Forelimb muscle (tissue), 1 donor: ENCODE results near the gene ESRRB. TPM values are rescaled to one million over a fixed set of nuclear protein-coding genes. Genes with fewer than 3 reads are reported as not detected.
A peak's percentile ranks its signal among the peaks of the same experiment; 100 is the strongest.
"Not testable (repeated sequence)": the region's sequence is repeated elsewhere in the genome, so short reads cannot be mapped to it uniquely, and the experiment has no call there.

Experiments
- DNase-seq: peaks from one replicate; pipeline ENCODE4 v3.0.0-alpha.2; 2013; ENCODE audit warnings: low read depth
- polyA plus RNA-seq: library from polyadenylated mRNA; unstranded; fragments of 120-200 nt; gene quantifications from one replicate; pipeline ENCODE4 v1.2.1, GENCODE V29; 2013; ENCODE audit not compliant: insufficient read length

The ESRRB gene
- polyA plus RNA-seq, 1 donor = 3.9 TPM

- no peak for DNase-seq
Observed at GRCh38 chr14:76497550-76498462, 121.9 kb downstream of the ESRRB start.

GRCh38 chr14:76498463-76498935 is 122.6 kb downstream of the ESRRB start:
- DNase-seq = no peak

- no peak for DNase-seq
Observed at GRCh38 chr14:76498976-76499375, 123.0 kb downstream of the ESRRB start.

DNA sequence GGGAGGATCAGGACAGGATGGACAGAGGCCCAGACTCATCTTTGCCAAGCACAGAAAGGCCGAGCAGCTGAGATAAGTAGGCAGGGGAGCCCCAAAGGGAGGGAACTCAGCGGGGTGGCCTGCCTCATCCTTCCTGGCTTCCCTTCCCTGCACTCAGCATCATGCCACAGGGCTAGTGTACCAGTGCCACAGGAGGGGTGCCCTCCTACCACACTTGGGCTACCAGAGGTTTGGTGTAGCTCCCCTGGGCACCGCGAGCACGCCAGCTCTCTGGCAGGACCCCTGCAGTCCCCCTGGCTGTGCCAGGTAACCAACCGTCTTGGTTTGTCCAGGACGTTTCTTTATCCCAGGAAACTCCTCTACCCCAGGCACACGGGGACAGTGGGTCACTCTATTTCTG is 123.5 kb downstream of the ESRRB start:
- no peak for DNase-seq

- peak; percentile 14 for DNase-seq
Observed at GRCh38 chr14:76500011-76500410, 124.1 kb downstream of the ESRRB start.

- no peak for DNase-seq
Observed at GRCh38 chr14:76500480-76500879, 124.5 kb downstream of the ESRRB start.

DNA sequence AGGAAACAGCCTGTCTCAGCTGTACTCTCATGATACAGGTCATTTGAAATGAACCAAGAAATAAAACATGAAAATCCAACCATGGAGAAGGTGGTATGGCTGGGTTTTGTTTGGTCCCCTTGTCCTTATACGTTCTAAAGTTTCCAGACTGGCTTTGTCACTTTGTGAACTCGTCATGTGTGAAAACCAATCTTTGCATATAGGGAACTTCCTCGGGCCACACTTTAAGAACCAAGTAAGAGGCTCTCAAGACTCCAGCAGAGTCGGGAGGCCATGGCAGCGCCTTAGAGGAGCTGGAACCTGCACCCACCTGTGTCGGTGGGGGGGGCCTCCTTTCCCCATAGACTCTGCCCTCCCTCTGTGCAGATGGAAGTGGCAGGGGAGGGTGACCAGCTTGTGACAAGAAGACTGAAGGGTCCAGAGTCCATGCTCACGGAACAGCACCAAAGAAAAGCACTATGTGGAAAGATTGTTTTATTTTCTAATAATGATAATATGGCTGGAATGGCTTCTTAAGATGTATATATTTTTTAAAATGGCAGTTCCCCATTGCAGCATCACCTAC is 125.3 kb downstream of the ESRRB start:
- DNase-seq = no peak

DNA sequence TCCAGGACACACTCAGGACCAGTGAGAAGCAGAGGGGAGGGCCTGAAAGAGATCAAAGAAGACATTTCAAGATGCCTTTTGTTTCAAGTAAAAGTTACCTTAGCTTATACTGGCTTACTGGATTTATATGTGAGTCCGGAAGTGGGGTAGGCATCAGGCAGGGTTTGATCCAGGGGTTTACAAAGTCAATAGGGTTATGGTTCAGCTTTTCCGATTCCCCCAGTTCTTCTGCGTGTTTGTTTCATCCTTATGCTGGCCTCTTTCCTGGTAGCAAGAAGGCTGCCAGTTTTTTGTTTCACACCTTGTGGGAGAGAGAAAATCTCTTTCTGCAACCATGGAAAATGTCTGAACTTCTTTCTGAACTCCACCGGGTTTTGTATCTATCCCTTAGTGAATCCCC is 126.3 kb downstream of the ESRRB start:
- no peak for DNase-seq

- no peak for DNase-seq
Observed at GRCh38 chr14:76502638-76503037, 126.7 kb downstream of the ESRRB start.

DNA sequence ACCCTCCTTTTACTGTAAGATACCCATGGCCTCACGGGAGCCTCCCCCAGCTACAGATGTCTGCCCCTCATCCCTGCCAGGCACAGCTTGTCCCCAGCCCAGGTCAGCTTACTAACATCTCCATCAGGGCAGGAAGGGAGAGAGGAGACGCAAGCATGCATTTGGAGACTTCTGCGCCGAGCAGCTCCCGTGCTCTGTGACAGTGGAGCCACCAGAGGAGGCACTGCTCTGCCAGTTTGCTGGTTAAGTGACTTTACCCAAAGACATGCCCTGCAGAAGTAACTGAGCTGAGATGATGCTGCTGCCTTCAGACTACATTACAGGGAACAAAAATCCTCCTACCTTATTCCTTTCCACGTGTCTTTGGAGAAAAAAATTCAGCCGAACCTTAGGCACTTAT is 133.4 kb downstream of the ESRRB start:
- no peak for DNase-seq

DNA sequence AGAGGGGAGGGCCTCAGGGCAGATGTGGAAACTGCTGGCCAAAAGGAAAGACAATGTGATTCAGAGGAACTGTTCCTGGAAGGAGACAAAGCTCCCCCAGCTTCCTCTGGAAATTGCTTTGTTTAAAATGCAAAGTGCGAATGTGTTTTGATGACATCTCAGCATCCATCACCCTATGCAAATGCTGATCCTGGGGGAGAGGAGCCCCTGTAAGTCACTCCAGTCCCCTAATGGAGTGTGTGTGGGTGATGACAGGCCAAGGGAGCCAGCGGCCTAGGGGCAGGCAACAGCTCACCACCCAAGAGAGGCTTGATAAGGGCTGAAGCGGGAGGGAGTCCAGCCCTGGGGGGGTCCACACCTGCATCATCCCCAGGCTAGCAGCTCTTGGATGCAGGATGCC is 134.2 kb downstream of the ESRRB start:
- no peak for DNase-seq

DNA sequence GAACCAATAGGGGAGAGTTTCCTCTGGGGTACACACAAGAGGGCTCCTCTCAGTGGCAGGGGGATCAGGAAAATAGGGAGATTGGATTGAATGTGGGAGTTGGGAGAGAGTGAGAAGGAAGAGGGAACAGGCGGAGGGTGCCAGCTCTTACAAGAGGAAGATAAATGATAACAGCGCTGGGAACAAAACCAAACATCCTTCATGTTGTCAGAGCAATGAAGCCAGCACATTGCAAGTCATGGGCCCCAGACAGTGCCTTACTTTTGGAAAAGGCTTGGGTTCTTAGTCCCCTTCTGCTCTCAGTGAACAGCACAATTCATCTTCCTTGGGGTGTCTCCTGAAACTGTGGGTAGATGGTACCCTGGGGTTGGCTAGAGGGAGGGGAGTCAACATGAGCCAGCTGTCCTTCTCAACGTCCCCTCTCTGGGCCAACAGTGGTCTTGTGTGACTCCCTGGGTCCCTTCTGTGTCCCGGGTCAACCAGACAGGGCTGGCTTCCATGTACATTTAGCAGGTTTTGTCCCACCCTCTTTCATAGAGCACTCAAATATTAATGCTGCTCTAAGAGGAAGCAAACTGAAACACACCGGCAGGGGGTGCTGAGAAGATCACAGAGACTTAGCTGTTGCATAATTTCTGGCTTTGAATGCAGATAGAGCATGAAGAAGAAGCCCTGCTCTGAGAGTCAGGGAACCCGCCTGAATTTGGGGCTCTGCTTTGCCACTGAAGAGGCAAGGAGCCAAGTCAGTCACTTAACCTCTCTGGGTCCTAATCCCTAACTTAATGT is 138.5 kb downstream of the ESRRB start:
- DNase-seq = no peak

DNA sequence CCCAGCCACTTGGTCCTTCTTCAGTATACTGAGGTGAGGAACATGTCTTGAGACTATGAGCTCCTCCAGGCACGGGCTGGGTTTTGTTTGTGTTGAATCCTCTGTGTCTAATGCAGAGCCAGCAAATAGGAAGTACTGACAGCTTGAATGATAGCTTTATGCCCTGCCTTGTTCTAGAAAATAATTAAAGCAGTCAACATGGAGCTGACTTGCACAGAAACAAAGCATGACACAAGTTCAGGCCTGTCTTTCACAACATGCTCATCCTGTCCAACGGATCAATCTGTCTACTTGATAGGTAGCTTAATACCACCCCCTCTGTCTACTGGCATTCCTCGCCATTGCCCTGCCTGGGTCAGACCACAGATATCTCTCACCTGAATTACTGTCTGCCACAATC is 140.9 kb downstream of the ESRRB start:
- DNase-seq = no peak

DNA sequence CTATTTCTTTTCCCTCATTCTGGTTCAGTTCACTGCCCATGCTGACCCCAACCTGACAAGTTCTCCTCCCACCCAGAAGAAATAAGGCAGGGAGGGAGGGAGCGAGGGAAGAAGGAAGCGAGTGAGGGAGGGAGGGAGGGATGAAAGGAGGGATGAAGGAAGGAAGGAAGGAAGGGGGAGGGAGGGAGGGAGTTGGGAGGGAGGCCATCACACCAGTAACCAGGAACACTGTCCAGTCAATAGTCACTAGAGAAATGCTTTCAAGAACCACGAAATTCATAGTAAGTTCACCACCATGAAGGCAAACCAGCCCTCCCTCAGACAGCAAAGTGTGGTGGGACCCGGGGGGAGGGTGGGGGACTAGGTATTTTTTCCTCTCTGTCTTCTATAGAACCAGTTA is 142.4 kb downstream of the ESRRB start:
- no peak for DNase-seq

DNA sequence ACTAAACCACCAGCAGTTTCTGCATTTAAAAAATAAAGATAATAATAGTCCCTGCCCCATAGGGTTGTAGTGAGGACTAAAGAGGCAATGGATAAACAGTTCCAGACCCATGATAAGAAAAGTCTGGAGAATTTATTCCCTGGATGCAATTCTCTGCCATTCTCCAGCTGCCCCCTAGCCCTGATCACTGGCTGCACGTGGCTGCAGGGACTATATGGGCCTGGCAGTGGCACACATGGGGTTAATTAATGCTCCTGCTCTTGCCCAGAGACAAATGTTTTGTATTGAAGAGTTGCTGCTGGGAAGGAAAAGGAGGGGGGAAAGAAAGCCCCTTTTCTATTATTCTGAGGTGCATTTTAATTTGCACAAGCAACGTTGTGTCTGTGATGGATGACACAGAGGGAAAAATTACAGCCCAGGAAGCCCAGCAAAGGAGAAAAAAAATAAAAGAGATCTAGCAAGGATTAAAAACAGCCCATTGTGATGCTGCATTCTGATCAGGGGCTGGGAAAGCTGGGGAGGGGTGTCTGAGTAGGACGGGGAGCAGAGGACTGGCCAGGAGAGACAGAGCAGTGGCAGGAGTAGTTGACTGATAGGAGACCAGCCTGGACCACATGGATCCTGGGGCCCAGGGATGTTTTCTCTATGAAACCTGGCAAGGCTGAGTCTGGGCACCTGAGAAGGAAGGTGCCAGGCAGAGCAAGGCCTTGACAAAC is 149.3 kb downstream of the ESRRB start:
- DNase-seq = no peak

GRCh38 chr14:76531085-76531484 is 155.1 kb downstream of the ESRRB start:
- DNase-seq = no peak

GRCh38 chr14:76531821-76532318 is 155.9 kb downstream of the ESRRB start:
- DNase-seq = no peak

DNA sequence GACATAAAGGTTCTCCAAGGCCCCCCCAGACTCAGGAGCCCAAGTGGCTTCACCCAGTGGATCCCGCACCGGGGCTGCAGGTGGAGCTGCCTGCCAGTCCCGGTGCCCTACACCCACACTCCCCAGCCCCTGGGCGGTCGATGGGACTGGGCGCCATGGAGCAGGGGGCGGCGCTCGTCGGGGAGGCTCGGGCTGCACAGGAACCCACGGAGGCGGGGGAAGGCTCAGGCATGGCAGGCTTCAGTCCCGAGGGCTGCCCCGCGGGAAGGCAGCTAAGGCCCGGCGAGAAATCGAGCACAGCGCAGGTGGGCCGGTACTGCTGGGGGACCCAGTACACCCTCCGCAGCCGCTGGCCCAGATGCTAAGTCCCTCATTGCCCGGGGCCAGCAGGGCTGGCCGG is 160.7 kb downstream of the ESRRB start:
- not testable (repeated sequence) for DNase-seq

DNA sequence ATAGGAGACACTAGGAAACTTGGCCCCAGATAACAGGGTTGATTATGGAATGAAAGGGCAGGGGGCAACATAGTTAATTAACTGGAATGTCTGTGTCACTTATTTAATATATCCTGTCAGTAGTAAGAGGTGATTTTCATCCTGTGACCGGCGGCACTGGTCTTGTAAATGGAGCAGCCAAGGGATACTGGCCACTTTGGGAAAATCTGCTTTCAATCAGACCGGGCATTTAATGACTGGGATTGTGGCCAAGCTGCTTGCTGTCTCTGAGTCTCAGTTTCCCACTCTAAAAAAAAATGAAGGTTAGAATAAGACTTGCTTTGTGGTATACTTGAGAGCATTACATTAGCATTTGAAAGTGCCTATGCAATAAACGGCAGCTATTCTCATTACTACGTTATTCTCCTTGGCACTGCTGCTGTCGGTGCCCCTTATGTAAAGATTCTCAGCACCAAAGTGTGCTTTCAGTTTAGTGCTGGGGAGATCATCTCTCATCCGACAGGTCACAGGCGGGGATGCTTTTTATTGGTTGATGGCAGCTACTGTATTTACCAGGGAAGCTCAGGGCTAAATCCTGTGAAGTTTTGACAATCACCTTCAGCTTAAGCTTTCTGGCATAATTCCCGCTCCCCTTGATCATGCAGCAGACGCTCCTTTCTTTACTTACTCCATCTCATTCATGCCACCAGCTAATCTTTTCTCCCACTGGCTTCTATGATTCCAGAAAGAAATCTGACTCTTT is 162.1 kb downstream of the ESRRB start:
- DNase-seq = no peak

GRCh38 chr14:76538648-76539008 is 162.7 kb downstream of the ESRRB start:
- no peak for DNase-seq

- DNase-seq = no peak
Observed at GRCh38 chr14:76539130-76539529, 163.2 kb downstream of the ESRRB start.
